ENCODE measurements around the gene ETDC. TPM values are rescaled to one million over a fixed set of nuclear protein-coding genes. Genes with fewer than 3 reads are reported as not detected.

ETDC gene
- total and polyA plus RNA-seq, 8 donors: not detected

DNA sequence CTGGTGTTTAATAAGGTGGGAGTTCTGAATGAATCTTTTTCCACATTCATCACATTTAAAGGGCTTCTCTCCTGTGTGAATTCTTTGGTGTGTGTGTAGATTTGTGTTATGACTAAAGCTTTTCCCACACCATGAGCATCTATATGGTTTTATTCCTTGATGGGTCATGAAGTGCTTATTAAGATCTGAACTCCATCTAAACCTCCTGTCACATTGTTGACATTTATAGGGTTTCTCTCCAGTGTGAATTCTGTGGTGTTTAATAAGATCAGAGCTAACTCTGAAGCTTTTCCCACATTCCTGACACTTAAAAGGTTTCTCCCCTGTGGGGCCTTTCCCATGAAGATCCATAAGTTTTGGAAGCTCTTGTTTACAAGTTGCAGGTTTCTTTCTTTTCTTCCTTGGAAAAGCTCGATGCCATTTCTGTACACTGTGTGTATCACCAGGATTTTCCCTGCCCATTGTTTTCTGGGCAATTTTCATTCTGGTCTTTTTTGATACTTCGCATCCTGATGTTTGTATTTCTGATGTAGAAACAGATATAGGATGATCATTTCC lies 21.9 kb upstream of the ETDC start:
- Histone ChIP-seq H3K27me3 (no peaks in the 10 kb centered on the region), H3K9me3 (peaks cover 0 to 5% (median 3%) of the 10 kb centered on the region in 4 donors), H3K27ac (no peak overlapping the region), H3K4me1 (no peaks in the 10 kb centered on the region), H3K36me3 (peaks cover 0 to 7% (median 0%) of the 10 kb centered on the region in 3 donors), H3K4me3 (no peak overlapping the region)
- TF ChIP-seq, protein P1, sequence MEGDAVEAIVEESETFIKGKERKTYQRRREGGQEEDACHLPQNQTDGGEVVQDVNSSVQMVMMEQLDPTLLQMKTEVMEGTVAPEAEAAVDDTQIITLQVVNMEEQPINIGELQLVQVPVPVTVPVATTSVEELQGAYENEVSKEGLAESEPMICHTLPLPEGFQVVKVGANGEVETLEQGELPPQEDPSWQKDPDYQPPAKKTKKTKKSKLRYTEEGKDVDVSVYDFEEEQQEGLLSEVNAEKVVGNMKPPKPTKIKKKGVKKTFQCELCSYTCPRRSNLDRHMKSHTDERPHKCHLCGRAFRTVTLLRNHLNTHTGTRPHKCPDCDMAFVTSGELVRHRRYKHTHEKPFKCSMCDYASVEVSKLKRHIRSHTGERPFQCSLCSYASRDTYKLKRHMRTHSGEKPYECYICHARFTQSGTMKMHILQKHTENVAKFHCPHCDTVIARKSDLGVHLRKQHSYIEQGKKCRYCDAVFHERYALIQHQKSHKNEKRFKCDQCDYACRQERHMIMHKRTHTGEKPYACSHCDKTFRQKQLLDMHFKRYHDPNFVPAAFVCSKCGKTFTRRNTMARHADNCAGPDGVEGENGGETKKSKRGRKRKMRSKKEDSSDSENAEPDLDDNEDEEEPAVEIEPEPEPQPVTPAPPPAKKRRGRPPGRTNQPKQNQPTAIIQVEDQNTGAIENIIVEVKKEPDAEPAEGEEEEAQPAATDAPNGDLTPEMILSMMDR (IDR thresholded peaks at IDR 0.05): no peak
- FAIRE-seq (no peak), ATAC-seq (no peak), DNase-seq (no peak)
- intact Hi-C loops (cut with DNase I): no loop called here
- WGBS, 2 donors: 88 to 96% methylated on average over 2 of the region's 2 CpGs

DNA sequence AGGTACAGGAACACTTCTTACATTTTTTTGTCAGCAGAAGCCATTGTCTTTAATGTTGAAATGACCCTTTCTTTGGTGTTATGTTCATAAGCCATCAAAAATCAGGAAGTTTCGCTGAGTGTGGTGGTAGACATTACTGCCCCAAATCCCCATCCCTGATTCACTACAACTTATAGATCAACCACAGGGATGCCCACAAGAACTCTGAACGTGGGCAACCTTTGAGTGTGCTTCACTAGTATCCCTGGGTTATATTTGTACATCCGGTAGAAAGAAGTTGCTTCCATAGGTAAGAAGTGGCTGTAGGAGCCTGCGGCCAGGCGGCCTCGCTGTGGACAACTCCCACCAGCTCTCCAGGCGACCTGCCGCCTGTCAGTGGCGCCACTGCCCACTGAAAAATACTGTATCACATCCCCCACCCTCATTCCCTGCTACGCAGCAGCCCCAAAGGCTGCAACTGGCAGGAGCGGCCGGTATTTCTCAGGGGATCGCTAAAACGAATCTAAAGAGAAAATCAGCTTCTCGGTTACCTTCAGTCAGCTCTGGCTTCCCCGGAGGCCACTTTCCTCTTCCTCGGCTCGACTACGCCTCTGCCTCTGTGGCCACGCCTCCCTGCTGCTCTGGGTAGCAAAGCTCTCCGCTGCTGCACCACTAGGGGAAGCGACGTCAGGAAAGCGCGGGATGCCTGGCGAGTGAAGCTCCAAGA lies 13.9 kb upstream of the ETDC start:
- no peak overlapping the region for H3K4me3 ChIP-seq
- intact Hi-C loops (cut with DNase I): no loop called here
- no peaks in the 10 kb centered on the region for H3K9me3 ChIP-seq

DNA sequence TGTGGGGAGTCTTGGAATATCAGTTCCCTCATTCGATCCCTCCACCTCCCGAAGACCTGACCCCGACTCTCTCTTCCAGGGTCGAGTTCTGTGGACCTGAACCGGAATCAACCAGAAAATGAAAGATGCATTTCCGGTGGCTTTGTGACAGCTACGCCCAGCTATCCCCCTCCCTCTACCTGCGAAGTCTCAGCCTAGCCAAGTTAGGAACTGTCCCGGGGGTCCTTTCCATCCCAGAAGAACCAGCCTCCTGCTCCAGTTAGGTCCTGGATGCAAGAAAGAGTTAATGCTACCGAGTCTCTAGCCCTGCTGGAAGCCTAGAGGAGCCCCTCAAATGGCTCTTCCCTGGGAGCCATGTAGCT lies 13.4 kb upstream of the ETDC start:
- Histone ChIP-seq H3K36me3 (peaks cover 0 to 13% (median 0%) of the 10 kb centered on the region in 3 donors), H3K4me1 (no peaks in the 10 kb centered on the region), H3K9me3 (no peaks in the 10 kb centered on the region), H3K27me3 (no peaks in the 10 kb centered on the region), H3K27ac (no peak overlapping the region), H3K4me3 (no peak overlapping the region)
- DNase-seq: no peak
- intact Hi-C loops (cut with DNase I): no loop called here
- FAIRE-seq: no peak
- 50 to 61% methylated on average over 10 of the region's 10 CpGs for WGBS, 2 donors
- no peak for ATAC-seq
- TF ChIP-seq, protein P1 (IDR thresholded peaks at IDR 0.05): no peak

More for the DNA sequence above, 13.9 kb upstream of the ETDC start:
- Histone ChIP-seq H3K4me1 (no peaks in the 10 kb centered on the region), H3K27me3 (no peaks in the 10 kb centered on the region), H3K36me3 (peaks cover 0 to 13% (median 0%) of the 10 kb centered on the region in 3 donors), H3K27ac (no peak overlapping the region)
- TF ChIP-seq, protein P1 (IDR thresholded peaks at IDR 0.05): no peak
- ATAC-seq (peak in 3 of 4 donors; percentile 34 to 74 (median 49)), FAIRE-seq (no peak), DNase-seq (peak in 2 of 6 donors; percentile 17 to 54)
- WGBS, 2 donors: 56 to 69% methylated on average over 26 of the region's 26 CpGs

DNA sequence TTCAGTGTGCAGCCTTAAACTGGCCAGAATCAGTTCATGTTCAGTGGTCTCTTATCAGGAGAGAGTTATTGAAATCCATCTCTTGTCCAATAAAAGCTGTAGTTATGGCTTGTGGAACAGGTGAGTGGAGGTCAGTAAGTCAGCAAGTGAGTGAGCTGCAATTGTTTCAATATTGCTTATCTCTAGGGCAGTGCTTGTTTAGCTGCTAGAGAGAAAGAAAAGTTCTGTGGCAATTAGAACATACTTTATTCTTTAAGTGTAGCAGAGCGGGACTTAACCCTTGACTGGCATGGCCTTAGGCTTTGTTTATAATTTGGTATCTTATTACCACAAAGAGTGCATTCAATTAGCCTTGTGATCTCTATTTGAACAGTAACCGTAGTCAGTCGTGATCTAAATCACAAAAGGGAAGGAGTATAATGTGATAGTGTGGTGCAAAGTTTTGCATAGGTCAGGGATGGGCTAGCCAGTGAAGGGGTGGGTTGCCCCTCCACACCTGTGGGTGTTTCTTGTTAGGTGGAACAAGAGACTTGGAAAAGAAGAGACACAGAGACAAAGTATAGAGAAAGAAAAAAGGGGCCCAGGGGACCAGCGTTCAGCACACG lies 6.9 kb upstream of the ETDC start:
- Histone ChIP-seq H3K27me3 (no peaks in the 10 kb centered on the region), H3K36me3 (no peaks in the 10 kb centered on the region), H3K4me3 (no peak overlapping the region), H3K4me1 (no peaks in the 10 kb centered on the region), H3K27ac (no peak overlapping the region), H3K9me3 (no peaks in the 10 kb centered on the region)
- DNase-seq (no peak), FAIRE-seq (no peak), ATAC-seq (no peak)
- 52 to 55% methylated on average over 5 of the region's 5 CpGs for WGBS, 2 donors
- intact Hi-C loops (cut with DNase I): no loop called here
- TF ChIP-seq, protein P1 (IDR thresholded peaks at IDR 0.05): no peak

DNA sequence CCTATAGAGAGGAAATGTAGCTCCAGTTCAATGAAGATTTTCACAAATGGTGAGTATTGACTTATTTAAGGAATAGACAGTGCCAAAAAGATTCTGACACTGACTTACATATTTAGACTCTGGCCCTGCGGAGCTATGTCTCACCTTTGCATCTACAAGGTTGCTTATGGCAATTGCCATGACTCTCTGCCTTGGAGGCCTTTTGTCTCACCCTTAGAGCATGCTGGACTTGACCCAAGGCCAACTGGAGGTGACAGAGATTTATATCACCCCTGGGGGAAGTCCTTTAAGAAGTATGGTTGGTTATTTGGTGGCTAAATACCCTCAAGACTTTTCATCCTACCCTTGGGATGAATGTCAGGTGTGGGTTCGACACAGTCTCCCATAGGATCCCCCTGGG lies 4.5 kb upstream of the ETDC start:
- intact Hi-C loops (cut with DNase I): no loop called here
- H3K27me3 ChIP-seq: no peaks in the 10 kb centered on the region
- H3K36me3 ChIP-seq: no peaks in the 10 kb centered on the region
- FAIRE-seq (no peak), ATAC-seq (no peak), DNase-seq (no peak)
- H3K9me3 ChIP-seq: no peaks in the 10 kb centered on the region
- 66 to 96% methylated on average over 2 of the region's 2 CpGs for WGBS, 2 donors
- TF ChIP-seq, protein P1 (IDR thresholded peaks at IDR 0.05): no peak
- H3K4me3 ChIP-seq: no peak overlapping the region
- H3K27ac ChIP-seq: no peak overlapping the region
- H3K4me1 ChIP-seq: no peaks in the 10 kb centered on the region

Data from pancreas (tissue), 10 donors.